Breast epithelium (tissue), 3 donors: Measurements from ENCODE around the gene UBR2.

Source experiments
- CTCF ChIP-seq, 3 donors: fragments of 450-650 bp; IDR thresholded peaks; one replicate each; pipeline ENCODE4 v1.5.1; 2016 to 2017; ENCODE audit warnings: antibody characterized with exemption in 3 of 3, mild to moderate bottlenecking in 3 of 3, moderate library complexity in 3 of 3
- POLR2A ChIP-seq: fragments of 450-650 bp; IDR thresholded peaks from one replicate; pipeline ENCODE4 v1.6.1; 2016; ENCODE audit warnings: antibody characterized with exemption, mild to moderate bottlenecking, moderate library complexity
- POLR2AphosphoS5 ChIP-seq, 3 donors: sonication (generic); formaldehyde crosslinking; IDR thresholded peaks; one replicate each; pipeline ENCODE4 v1.6.1; 2017; ENCODE audit warnings: antibody characterized with exemption in 3 of 3

GRCh38 chr6:42707595-42707994, 143.8 kb downstream of the UBR2 start:
- no peak for TF ChIP-seq CTCF (IDR thresholded peaks at IDR 0.05)
- TF ChIP-seq POLR2AphosphoS5 (IDR thresholded peaks at IDR 0.05) = no peak
- no peak for TF ChIP-seq POLR2A
